Nephron progenitor cell (in vitro differentiated cells): ENCODE measurements around the gene CSMD2.

Source experiments
- DNase-seq: peaks from one replicate; pipeline ENCODE4 v3.0.0; 2021
- H3K27ac Mint-ChIP-seq: 2 replicates; pipeline ENCODE4 v1.8.0; 2021; ENCODE audit warnings: mild to moderate bottlenecking, moderate library complexity, mixed read lengths
- H3K27me3 Mint-ChIP-seq: 2 replicates; pipeline ENCODE4 v1.8.0; 2021; ENCODE audit warnings: mild to moderate bottlenecking, low read depth, mixed read lengths; ENCODE audit not compliant: poor library complexity
- H3K36me3 Mint-ChIP-seq: 2 replicates; pipeline ENCODE4 v1.8.0; 2021; ENCODE audit warnings: low read depth, mixed read lengths
- H3K4me1 Mint-ChIP-seq: 2 replicates; pipeline ENCODE4 v1.8.0; 2021; ENCODE audit warnings: mixed read lengths
- H3K4me3 Mint-ChIP-seq: 2 replicates; pipeline ENCODE4 v1.8.0; 2021; ENCODE audit warnings: mild to moderate bottlenecking, moderate library complexity, mixed read lengths
- H3K9me3 Mint-ChIP-seq: 2 replicates; pipeline ENCODE4 v1.8.0; 2021; ENCODE audit warnings: mild to moderate bottlenecking, moderate library complexity, mixed read lengths
- CTCF ChIP-seq: fragments of 200-600 bp; sonication (generic); IDR thresholded peaks from 2 replicates; pipeline ENCODE4 v1.5.0; 2021; ENCODE audit warnings: antibody characterized with exemption

The CSMD2 gene

GRCh38 chr1:33637846-33638440, 527.1 kb downstream of the CSMD2 start:
- H3K27me3 Mint-ChIP-seq: peaks cover 16% of the 10 kb centered on the region
- peaks cover 6% of the 10 kb centered on the region for H3K4me1 Mint-ChIP-seq
- DNase-seq: no peak
- H3K9me3 Mint-ChIP-seq: no peaks in the 10 kb centered on the region
- H3K36me3 Mint-ChIP-seq: no peaks in the 10 kb centered on the region
- H3K27ac Mint-ChIP-seq: no peak overlapping the region
- H3K4me3 Mint-ChIP-seq: no peak overlapping the region
- TF ChIP-seq CTCF: no peak

- TF ChIP-seq CTCF: no peak
- Mint-ChIP-seq H3K4me3 (no peak overlapping the region), H3K4me1 (no peaks in the 10 kb centered on the region), H3K9me3 (no peaks in the 10 kb centered on the region), H3K27ac (no peak overlapping the region), H3K27me3 (peaks cover 15% of the 10 kb centered on the region), H3K36me3 (no peaks in the 10 kb centered on the region)
- DNase-seq: no peak
These were observed 528.8 kb downstream of the CSMD2 start for GRCh38 chr1:33636209-33636608.

GRCh38 chr1:33635336-33636012, 529.6 kb downstream of the CSMD2 start:
- DNase-seq: no peak
- Mint-ChIP-seq H3K4me3 (no peak overlapping the region), H3K27ac (no peak overlapping the region), H3K4me1 (no peaks in the 10 kb centered on the region), H3K27me3 (peaks cover 18% of the 10 kb centered on the region), H3K36me3 (no peaks in the 10 kb centered on the region), H3K9me3 (no peaks in the 10 kb centered on the region)
- no peak for TF ChIP-seq CTCF

GRCh38 chr1:33634806-33635205, 530.2 kb downstream of the CSMD2 start:
- H3K36me3 Mint-ChIP-seq: no peaks in the 10 kb centered on the region

GRCh38 chr1:33634143-33634542, 530.9 kb downstream of the CSMD2 start:
- H3K9me3 Mint-ChIP-seq: no peaks in the 10 kb centered on the region
- H3K4me3 Mint-ChIP-seq: no peak overlapping the region
- H3K36me3 Mint-ChIP-seq: no peaks in the 10 kb centered on the region
- H3K27ac Mint-ChIP-seq: no peak overlapping the region
- no peak for DNase-seq
- no peak for TF ChIP-seq CTCF
- no peaks in the 10 kb centered on the region for H3K4me1 Mint-ChIP-seq
- peaks cover 18% of the 10 kb centered on the region for H3K27me3 Mint-ChIP-seq

More at GRCh38 chr1:33634806-33635205, 530.2 kb downstream of the CSMD2 start:
- peaks cover 18% of the 10 kb centered on the region for H3K27me3 Mint-ChIP-seq
- H3K4me3 Mint-ChIP-seq: no peak overlapping the region
- TF ChIP-seq CTCF: peak; percentile 60
- no peaks in the 10 kb centered on the region for H3K4me1 Mint-ChIP-seq
- no peak overlapping the region for H3K27ac Mint-ChIP-seq
- peak; percentile 60 for DNase-seq
- no peaks in the 10 kb centered on the region for H3K9me3 Mint-ChIP-seq
